ENCODE measurements around the gene GRM1.

Gene GRM1

DNA sequence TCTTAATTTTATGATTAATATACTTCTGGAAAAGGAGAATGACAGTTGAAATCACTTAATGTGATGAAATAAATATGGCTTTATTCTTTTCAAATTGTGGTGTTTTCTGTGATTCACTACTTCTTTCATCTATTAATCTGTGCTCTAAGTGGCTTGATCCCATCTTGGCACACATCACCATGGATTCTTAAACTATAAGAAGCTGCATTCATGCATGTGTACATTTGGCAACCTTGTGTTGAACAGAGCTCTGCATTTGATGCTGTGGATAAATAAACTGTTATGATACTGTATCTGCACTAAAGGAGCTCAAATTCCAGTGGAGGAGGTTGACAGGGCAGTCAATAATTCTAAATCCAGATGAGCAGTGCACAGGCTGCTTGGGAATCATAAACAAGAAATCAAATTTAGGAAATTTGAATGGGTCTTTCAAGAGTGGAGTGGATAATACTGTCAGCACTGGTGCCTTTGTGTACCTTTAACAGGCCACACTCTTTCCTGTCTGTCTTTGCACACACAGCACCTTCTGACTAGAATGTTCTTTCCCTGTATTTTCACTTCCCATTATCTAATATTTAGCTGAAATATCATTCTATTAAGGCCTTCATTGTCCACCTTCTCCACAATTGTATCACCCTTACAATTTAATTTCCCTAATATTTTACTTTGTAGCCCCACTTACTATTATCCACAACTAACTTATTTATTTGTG, 252.9 kb downstream of the GRM1 start:
- no peak for DNase-seq

DNA sequence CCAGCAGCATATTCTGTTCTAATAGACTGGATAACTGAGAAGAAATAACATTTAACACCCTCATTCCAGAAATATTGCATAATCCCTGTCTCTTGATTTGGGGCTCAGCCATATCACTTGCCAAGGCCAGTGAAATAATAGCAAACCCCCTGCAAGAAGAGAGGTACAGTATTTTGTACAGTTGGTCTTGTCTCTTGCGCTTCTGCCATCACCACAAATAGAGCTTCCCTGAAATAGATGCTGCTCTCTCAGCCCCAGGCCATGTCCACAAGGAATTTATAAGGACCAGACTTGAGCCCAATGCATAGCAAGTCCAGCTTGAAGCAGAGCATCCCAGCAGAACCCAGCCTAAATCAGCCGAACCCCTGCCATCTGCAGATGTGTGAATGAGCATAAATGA, 254.0 kb downstream of the GRM1 start:
- no peak for DNase-seq

DNA sequence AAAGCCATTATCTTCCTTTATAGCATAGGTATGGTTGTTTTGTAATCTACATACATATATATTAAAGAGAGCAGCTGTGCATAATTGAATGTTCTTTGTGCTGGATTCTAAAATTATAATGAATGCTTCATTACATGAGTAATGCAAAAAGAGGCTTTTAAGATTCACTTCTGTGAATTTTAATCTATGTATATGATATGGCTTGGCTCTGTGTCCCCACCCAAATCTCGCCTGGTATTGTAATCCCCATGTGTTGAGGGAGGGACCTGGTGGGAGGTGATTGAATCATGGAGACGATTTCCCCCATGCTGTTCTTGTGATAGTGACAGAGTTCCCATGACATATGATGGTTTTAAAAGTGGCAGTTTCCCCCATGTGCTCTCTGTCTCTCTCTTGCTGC, 255.4 kb downstream of the GRM1 start:
- no peak for DNase-seq

GRCh38 chr6:146286961-146287360, 258.1 kb downstream of the GRM1 start:
- no peak for DNase-seq

- no peak for DNase-seq
These were observed 259.0 kb downstream of the GRM1 start for GRCh38 chr6:146287691-146288369.

GRCh38 chr6:146289816-146290588, 261.1 kb downstream of the GRM1 start:
- DNase-seq = no peak

- no peak for DNase-seq
These were observed 261.7 kb downstream of the GRM1 start for GRCh38 chr6:146290589-146290901.

DNA sequence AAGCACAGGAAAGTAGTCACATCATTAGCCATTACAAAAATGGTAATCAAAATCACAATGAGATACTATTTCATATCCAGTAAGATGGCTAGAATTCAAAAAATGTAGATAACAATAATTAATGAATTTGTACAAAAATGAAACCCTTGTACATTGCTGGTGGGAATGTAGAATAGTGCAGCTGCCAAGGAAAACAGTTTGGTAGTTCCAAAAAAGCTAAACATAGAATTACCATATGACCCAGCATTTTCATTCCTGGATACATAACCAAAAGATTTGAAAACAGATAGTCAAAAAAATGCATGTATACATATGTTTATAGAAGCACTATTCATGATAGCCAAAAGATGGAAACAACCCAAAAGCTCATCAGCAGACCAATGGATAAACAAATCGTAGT, 263.6 kb downstream of the GRM1 start:
- DNase-seq = no peak

GRCh38 chr6:146295695-146296094, 266.8 kb downstream of the GRM1 start:
- no peak for DNase-seq

DNA sequence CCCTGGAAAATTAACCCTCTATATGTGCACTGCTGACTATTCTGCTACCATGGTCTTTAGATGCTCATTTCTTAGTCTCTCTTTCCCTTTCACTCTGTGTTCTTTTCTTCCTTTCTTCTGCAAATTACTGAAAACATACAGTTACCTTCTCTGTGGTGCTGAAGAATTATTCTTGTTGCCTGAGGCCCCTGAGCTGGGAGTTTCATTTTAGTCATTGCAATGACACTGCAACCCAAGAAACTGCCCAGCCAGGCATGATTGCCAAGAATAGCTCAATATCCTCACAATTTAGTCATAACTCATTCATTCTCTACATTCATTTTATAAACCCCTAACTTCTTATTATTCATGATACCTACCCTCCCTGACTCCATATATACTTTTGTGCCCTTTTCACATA, 269.0 kb downstream of the GRM1 start:
- DNase-seq = no peak

- DNase-seq = no peak
These were observed 271.7 kb downstream of the GRM1 start for GRCh38 chr6:146300521-146300920.

GRCh38 chr6:146301764-146302163, 272.9 kb downstream of the GRM1 start:
- DNase-seq = no peak

DNA sequence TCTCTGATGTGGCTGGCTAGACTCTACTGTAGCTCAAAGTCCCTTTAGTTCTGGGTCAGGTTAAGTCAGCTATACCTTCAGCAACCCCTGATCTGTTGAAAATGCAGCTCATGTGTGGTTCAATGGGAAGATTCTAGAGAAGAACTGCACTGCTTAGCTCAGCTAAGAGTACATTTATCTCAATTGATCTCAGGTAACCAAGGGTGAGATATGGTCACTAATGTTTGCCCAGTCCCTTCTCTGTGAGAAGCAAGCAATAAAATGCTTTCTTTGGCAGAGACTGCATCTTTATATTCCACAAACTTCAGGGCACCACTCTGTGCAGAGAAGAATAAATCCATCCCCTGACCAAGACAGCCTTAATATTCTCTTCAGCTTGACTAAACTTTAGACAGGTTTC, 274.1 kb downstream of the GRM1 start:
- DNase-seq = no peak

DNA sequence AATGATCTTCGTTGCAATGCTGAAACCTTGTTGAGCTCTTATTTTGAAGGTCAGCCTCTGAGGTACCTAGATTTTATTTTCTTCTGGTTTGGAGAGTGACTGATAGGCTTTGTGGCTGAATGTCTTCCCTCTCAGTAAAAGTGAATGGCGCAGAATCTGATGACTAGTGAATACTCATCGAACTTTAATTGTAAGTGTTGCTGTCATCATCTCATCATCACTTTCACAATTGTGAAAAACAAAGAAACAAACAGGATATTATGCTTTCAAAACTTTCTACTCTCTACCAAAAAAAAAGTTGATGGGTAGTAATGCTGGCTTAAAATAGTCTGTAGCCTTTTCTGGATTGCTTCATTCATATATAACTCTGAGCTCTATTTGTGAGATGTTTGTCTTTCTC, 275.3 kb downstream of the GRM1 start:
- DNase-seq = no peak

- no peak for DNase-seq
These were observed 276.2 kb downstream of the GRM1 start for GRCh38 chr6:146305092-146305491.

DNA sequence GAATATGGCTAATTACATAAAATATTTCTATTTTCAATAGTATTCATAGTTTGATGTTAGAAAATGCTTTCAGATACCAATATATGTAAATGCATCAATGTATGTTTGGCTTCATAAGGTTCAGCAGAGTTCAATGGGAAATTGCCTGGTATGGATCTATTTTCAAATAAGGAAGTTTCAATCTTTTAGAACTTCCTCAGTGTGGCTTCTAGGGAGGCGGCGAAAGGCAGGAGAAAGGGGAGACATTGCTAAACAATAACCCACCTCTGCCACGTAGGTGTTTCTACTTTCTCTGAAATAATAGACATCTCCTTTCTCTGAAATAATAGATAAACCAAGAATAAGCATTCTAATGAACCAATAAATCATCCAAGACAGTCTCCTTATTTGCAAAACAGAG, 277.1 kb downstream of the GRM1 start:
- DNase-seq = no peak

DNA sequence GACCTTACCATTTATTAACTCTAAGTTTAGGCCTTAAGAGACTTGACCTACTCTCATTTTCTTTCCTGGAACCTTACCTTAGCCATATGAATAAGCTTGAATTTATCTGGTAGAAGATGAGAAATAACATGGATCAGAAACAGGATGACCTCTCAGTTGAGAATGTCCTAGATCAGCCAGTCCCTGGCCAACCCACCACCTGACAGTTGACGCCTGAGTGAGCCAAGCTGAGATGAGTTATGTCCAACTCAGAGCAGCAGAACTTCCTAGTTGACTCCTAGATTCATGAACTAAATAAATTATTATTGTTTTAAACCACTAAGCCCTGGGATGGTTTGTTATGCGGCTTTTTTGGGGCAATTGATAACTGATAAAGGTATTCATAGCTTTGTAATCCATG, 281.8 kb downstream of the GRM1 start:
- DNase-seq = no peak

- no peak for DNase-seq
These were observed 282.2 kb downstream of the GRM1 start for GRCh38 chr6:146311079-146311478.

DNA sequence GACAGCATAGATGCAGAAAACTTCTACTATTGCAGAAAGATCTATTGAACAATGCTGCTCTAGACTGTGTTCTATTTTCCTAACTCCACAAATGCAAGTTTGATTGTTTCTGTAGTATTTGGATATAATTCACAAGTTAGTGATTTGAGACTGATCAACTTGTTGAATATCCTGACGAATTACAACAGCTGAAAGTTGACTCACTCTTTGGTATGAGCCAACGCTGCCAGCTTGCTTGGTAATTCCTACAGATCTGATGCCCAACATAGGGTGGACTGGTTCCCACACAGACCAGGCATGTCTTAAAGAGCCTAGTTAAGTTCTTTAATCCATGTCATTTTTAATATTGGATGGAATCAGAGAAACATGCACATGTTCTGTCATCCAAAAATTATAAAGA, 283.7 kb downstream of the GRM1 start:
- DNase-seq = no peak

- DNase-seq = no peak
These were observed 286.7 kb downstream of the GRM1 start for GRCh38 chr6:146315381-146316174.

DNA sequence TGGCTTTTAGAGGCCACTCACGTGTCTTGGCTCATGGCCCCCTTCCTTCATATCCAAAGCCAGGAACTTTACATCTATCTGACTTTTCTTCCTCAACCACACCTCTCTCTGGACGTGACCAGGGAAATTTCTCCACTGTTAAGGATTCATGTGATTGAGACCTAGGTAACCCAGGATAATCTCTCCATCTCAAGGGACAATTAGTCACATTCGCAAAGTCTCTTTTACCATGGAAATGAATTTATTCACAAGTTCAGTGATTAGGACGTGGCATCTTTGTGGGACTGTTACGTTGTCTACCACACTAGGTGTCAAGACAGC, 287.3 kb downstream of the GRM1 start:
- no peak for DNase-seq

DNA sequence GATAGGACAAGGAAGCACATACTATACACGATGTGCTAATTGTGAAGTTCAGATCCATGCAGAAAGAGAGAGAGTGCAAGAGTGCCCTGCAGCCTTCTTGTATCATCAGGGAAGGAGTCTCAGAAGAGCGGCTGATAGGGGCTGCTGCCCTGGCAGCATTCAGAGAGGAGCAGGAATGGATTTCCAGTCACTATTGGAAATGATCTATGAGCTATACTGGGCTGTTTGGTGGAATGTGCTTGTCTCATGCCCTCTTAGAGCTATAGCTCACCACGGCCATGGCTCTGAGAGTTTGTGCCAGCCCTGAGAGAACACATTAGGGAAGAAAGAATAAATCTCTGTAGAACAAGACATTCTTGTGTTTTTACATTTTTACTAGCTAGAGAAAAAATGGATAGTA, 302.2 kb downstream of the GRM1 start:
- DNase-seq = no peak

- DNase-seq = no peak
These were observed 306.5 kb downstream of the GRM1 start for GRCh38 chr6:146335336-146335735.

DNA sequence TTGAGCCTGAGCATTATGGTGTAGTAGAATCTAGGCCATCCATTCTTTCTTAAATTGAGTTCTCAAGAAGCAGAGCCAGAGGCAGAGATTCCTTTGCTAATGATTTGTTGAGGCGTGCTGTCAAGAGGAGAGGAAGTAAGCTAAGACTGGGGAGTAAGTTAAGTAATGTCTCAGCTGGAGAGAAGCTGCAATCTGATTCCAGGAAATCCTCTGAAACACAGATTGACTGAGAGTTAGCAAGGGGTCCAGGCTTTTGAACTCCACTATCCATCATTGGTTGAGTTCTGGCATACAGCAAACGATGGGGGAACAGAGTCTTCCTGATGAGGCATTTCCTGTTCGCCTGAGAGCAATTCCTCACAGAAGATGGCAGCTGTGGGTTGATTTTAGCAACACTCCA, 307.3 kb downstream of the GRM1 start:
- DNase-seq = no peak
